ENCODE data around the gene LRRC7. TPM values are rescaled to one million over a fixed set of nuclear protein-coding genes. Genes with fewer than 3 reads are reported as not detected.

The LRRC7 gene
- total and polyA plus RNA-seq, 2 of the 8 experiments (the other 6 are each of a cell fraction or from before 2014, with no cell fraction given): 0.03 to 0.17 TPM

DNA sequence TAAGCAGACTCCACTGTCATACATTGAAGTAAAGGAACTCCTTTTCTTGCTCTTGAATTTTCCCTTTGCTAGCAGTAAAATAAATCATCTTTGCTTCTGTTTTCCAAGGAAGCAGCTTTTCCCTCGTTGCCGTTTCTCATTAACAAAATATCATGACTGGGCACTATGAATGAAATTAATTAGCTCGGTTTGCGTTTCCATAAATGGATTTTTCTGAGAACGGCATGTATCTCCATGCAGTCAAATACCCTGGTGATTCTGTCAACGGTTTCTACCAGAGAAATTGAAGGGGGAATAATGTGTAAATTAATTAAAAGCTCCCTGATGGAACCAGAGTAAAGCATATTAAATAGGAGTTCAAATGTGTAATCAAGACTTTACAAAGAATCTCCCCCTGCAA lies 372.5 kb downstream of the LRRC7 start (continued):
- TF ChIP-seq GABPA (IDR thresholded peaks at IDR 0.05; ENCODE audit: borderline replicate concordance, insufficient read depth, low read length) (no peak), RNF2 (IDR thresholded peaks at IDR 0.05; ENCODE audit: borderline replicate concordance, low read depth, low read length, missing control alignments, poor library complexity, severe bottlenecking) (no peak), EZH2 (IDR thresholded peaks at IDR 0.05; ENCODE audit: low read depth, low read length, severe bottlenecking) (no peak), KDM5A (IDR thresholded peaks at IDR 0.05; ENCODE audit: low read length) (no peak)
- TF ChIP-seq, protein P1, sequence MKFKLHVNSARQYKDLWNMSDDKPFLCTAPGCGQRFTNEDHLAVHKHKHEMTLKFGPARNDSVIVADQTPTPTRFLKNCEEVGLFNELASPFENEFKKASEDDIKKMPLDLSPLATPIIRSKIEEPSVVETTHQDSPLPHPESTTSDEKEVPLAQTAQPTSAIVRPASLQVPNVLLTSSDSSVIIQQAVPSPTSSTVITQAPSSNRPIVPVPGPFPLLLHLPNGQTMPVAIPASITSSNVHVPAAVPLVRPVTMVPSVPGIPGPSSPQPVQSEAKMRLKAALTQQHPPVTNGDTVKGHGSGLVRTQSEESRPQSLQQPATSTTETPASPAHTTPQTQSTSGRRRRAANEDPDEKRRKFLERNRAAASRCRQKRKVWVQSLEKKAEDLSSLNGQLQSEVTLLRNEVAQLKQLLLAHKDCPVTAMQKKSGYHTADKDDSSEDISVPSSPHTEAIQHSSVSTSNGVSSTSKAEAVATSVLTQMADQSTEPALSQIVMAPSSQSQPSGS (IDR thresholded peaks at IDR 0.05; ENCODE audit: low read length): no peak
- TF ChIP-seq, protein P2, sequence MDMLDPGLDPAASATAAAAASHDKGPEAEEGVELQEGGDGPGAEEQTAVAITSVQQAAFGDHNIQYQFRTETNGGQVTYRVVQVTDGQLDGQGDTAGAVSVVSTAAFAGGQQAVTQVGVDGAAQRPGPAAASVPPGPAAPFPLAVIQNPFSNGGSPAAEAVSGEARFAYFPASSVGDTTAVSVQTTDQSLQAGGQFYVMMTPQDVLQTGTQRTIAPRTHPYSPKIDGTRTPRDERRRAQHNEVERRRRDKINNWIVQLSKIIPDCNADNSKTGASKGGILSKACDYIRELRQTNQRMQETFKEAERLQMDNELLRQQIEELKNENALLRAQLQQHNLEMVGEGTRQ (IDR thresholded peaks at IDR 0.05; ENCODE audit: low read length): no peak
